ENCODE results near the gene DOCK9. TPM values are rescaled to one million over a fixed set of nuclear protein-coding genes. Genes with fewer than 3 reads are reported as not detected.

DOCK9 gene
- total RNA-seq, 1 experiment from 2014 or later = 4.5 TPM

- no peaks in the 10 kb centered on the region for H3K9me3 ChIP-seq (ENCODE audit: low read depth, low read length, poor library complexity, severe bottlenecking)
- no TSS peak for BruUV-seq (replicated peaks)
- no peak overlapping the region for H3K27ac ChIP-seq (ENCODE audit: low read depth, low read length, poor library complexity, severe bottlenecking)
- intact Hi-C loops (cut with micrococcal nuclease; ENCODE audit: unreplicated experiment) = no loop called here
- DNase-seq (ENCODE audit: low spot score) = no peak
- TF ChIP-seq EZH2 (IDR thresholded peaks at IDR 0.05; ENCODE audit: borderline replicate concordance, low read depth, low read length, poor library complexity, severe bottlenecking) (no peak), CTCF (conservative IDR thresholded peaks at IDR 0.05; ENCODE audit: low read depth, low read length) (no peak)
- no peak overlapping the region for H3K4me3 ChIP-seq (ENCODE audit: low read depth, low read length, poor library complexity, severe bottlenecking)
- POLR2A ChIA-PET (ENCODE audit: low non-redundant PET) = no interaction called here
- H3K36me3 ChIP-seq (ENCODE audit: insufficient read depth, low read length, poor library complexity, severe bottlenecking) = no peaks in the 10 kb centered on the region
- H3K27me3 ChIP-seq (replicated peaks; ENCODE audit: insufficient read depth, low read depth, low read length, poor library complexity) = no peaks in the 10 kb centered on the region
- H3K4me1 ChIP-seq (ENCODE audit: insufficient read depth, low read length, poor library complexity, severe bottlenecking) = no peaks in the 10 kb centered on the region
- CTCF ChIA-PET = no interaction called here
These were observed 21.2 kb upstream of the DOCK9 start for GRCh38 chr13:98998831-98999638.

GRCh38 chr13:98997738-98998641 is 20.1 kb upstream of the DOCK9 start:
- intact Hi-C loops (cut with micrococcal nuclease; ENCODE audit: unreplicated experiment) = no loop called here
- no peak overlapping the region for H3K27ac ChIP-seq (ENCODE audit: low read depth, low read length, poor library complexity, severe bottlenecking)
- no peaks in the 10 kb centered on the region for H3K27me3 ChIP-seq (replicated peaks; ENCODE audit: insufficient read depth, low read depth, low read length, poor library complexity)
- H3K4me3 ChIP-seq (ENCODE audit: low read depth, low read length, poor library complexity, severe bottlenecking) = no peak overlapping the region
- ChIA-PET POLR2A (ENCODE audit: low non-redundant PET) (no interaction called here), CTCF (no interaction called here)
- BruUV-seq (replicated peaks) = no TSS peak
- no peaks in the 10 kb centered on the region for H3K36me3 ChIP-seq (ENCODE audit: insufficient read depth, low read length, poor library complexity, severe bottlenecking)
- no peaks in the 10 kb centered on the region for H3K4me1 ChIP-seq (ENCODE audit: insufficient read depth, low read length, poor library complexity, severe bottlenecking)
- DNase-seq (ENCODE audit: low spot score) = no peak
- H3K9me3 ChIP-seq (ENCODE audit: low read depth, low read length, poor library complexity, severe bottlenecking) = no peaks in the 10 kb centered on the region
- no peak for TF ChIP-seq EZH2 (IDR thresholded peaks at IDR 0.05; ENCODE audit: borderline replicate concordance, low read depth, low read length, poor library complexity, severe bottlenecking)
- no peak for TF ChIP-seq CTCF (conservative IDR thresholded peaks at IDR 0.05; ENCODE audit: low read depth, low read length)

GRCh38 chr13:98997011-98997730 is 19.3 kb upstream of the DOCK9 start:
- Histone ChIP-seq H3K9me3 (ENCODE audit: low read depth, low read length, poor library complexity, severe bottlenecking) (no peaks in the 10 kb centered on the region), H3K4me1 (ENCODE audit: insufficient read depth, low read length, poor library complexity, severe bottlenecking) (no peaks in the 10 kb centered on the region), H3K4me3 (ENCODE audit: low read depth, low read length, poor library complexity, severe bottlenecking) (no peak overlapping the region), H3K27me3 (replicated peaks; ENCODE audit: insufficient read depth, low read depth, low read length, poor library complexity) (no peaks in the 10 kb centered on the region), H3K27ac (ENCODE audit: low read depth, low read length, poor library complexity, severe bottlenecking) (no peak overlapping the region), H3K36me3 (ENCODE audit: insufficient read depth, low read length, poor library complexity, severe bottlenecking) (no peaks in the 10 kb centered on the region)
- intact Hi-C loops (cut with micrococcal nuclease; ENCODE audit: unreplicated experiment) = no loop called here
- ChIA-PET CTCF (no interaction called here), POLR2A (ENCODE audit: low non-redundant PET) (no interaction called here)
- DNase-seq (ENCODE audit: low spot score) = no peak
- no TSS peak for BruUV-seq (replicated peaks)
- no peak for TF ChIP-seq EZH2 (IDR thresholded peaks at IDR 0.05; ENCODE audit: borderline replicate concordance, low read depth, low read length, poor library complexity, severe bottlenecking)
- no peak for TF ChIP-seq CTCF (conservative IDR thresholded peaks at IDR 0.05; ENCODE audit: low read depth, low read length)

Measured in A673 (cell line).